ENCODE data around the gene CFAP97D1.

CFAP97D1 gene

GRCh38 chr17:43834106-43834505 is 53.9 kb downstream of the CFAP97D1 start:
- Histone ChIP-seq H3K36me3 (no peaks in the 10 kb centered on the region), H3K4me1 (ENCODE audit: control insufficient read depth in 1 of 2, insufficient read depth in 1 of 2, low read depth in 1 of 2, low read length in 1 of 2) (peaks cover 4 to 12% of the 10 kb centered on the region in 2 experiments), H3K4me3 (ENCODE audit: low read depth in 1 of 2, low read length in 1 of 2) (no peak overlapping the region), H3K9me3 (no peaks in the 10 kb centered on the region), H3K27me3 (peaks cover 72% of the 10 kb centered on the region), H3K27ac (no peak overlapping the region)
- TF ChIP-seq, protein P1, sequence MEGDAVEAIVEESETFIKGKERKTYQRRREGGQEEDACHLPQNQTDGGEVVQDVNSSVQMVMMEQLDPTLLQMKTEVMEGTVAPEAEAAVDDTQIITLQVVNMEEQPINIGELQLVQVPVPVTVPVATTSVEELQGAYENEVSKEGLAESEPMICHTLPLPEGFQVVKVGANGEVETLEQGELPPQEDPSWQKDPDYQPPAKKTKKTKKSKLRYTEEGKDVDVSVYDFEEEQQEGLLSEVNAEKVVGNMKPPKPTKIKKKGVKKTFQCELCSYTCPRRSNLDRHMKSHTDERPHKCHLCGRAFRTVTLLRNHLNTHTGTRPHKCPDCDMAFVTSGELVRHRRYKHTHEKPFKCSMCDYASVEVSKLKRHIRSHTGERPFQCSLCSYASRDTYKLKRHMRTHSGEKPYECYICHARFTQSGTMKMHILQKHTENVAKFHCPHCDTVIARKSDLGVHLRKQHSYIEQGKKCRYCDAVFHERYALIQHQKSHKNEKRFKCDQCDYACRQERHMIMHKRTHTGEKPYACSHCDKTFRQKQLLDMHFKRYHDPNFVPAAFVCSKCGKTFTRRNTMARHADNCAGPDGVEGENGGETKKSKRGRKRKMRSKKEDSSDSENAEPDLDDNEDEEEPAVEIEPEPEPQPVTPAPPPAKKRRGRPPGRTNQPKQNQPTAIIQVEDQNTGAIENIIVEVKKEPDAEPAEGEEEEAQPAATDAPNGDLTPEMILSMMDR (IDR thresholded peaks at IDR 0.05), result no peak

All from neutrophil (primary cell).